NCI-H82 treated with DMSO at 0.1 percent for 48 hours (cell line): Measurements from ENCODE around the gene CD96.

ENCODE experiments used
- DNase-seq: peaks from one replicate; lab custom pipeline; 2025; ENCODE audit not compliant: unreplicated experiment; lab: John Stamatoyannopoulos, UW

Gene CD96

DNA sequence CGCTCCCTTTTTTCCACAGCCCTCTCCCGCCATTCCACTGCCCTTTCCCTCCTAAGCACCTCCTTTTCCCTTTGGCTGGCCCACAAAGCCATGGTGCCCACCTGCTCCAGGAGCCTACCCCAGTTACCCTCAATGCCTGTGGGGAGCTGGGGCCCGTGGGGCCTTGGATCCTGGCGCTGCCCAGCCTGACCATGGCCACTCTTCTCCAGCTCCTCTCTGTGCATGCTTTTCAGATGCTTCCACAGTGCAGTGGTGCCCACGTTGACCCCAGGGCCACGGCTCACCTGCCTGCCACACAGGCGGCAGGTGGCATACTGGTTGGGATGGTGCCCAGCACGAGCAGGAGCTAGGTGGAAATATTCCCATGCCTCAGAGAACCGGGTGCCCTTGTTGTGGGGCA is 51.7 kb downstream of the CD96 start:
- DNase-seq = no peak

GRCh38 chr3:111594205-111594604 is 52.2 kb downstream of the CD96 start:
- DNase-seq = no peak

DNA sequence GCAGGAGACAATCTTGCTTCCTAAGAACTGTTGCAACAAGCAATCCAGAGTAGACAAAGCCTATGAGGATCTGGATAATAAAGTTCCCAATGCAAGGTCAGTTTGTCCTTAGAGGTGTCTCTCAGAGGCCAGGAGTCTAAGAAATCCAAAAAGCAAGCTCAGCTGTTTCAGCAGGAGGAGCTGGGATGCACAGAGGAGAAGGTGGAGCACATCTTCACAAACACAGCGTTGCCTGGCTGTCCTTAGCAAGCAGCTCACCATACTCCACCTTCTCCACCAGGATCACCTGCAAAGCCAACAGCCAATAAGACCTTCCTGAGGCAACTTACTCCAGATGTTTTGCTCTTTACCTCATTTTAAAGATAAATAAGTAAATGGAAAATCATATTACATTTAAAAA is 52.8 kb downstream of the CD96 start:
- DNase-seq = no peak

GRCh38 chr3:111595232-111595631 is 53.2 kb downstream of the CD96 start, which contains the start of gene ZBED2:
Gene ZBED2 (minus strand): TSS chr3:111595346. CDS start chr3:111594201, 1,145 bp downstream.
- DNase-seq = no peak

- DNase-seq = no peak
Measured at GRCh38 chr3:111596328-111596727, 54.3 kb downstream of the CD96 start.

DNA sequence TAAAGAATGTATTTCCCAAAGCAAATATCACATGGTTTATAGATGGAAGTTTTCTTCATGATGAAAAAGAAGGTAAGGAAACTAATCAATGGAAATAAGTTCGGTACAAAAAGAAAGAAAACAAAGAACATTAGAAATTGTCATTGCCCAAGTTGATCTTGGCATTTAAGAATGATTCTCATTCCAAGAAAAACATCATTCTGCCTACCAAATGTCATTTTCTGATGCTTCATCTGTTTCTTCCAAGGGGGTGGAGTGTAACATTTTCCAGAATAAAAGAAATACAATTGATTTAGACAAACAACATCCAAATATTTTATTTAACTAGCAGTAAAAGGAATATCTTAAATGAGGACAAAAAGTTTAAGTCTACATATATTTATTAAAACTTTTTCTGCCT is 56.1 kb downstream of the CD96 start:
- DNase-seq = no peak

DNA sequence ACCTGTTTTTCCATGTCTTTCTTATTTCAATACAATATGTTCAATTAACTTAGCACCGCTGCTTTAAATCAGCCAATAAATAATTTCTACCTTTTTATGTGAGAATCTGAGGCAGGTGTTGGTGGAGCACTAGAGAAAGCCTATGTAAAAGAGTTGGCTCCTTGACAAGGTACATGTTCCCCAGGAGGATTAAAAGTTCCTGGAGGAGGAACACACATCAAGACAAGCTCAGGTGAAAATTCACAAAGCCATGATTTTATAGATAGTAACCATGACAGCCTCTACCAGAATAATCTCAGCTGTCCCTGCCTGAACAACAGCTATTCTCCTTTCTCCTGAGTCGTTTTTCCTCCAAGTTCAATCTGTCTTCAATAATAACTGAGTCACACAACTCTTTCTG is 56.6 kb downstream of the CD96 start:
- DNase-seq = no peak

DNA sequence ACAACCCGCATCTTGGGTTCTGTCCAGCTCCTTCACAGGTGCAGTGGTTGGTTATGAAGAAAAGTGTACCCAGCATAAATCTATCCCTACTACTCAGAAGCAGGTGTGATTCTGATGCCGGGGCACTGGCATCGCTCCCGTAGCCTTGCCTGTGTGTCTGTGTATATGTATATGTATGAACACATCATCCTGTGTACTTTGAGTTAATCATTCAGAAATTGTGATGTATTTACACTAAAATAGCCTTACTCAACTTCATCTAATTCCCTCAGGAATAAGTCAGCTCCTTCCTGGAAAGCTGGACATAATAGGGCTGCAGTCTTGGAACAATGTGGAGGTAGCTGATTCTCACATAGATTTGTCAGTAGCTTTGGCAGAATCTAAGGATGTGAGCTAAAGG is 59.8 kb downstream of the CD96 start:
- DNase-seq = no peak

DNA sequence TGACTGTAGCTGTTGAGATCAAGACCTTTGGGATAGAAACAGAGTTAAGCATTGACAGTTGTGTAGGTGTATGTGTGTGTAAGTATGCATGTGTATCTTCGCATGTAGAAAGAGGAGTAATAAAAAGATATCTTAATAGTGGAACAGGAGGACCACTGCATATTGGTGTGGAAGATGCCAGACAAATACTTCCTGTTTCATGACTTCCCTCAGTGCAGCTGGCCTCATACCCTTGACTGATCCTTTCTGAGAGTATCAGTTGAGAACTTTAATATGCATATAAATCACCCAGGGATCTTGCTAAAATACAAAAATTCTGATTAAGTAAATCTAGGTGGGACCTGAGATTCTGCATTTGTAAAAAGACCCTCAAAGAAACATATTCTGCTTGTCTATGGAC is 61.7 kb downstream of the CD96 start:
- no peak for DNase-seq

GRCh38 chr3:111604119-111604518 is 62.1 kb downstream of the CD96 start:
- no peak for DNase-seq

GRCh38 chr3:111605018-111605417 is 63.0 kb downstream of the CD96 start:
- DNase-seq = no peak

DNA sequence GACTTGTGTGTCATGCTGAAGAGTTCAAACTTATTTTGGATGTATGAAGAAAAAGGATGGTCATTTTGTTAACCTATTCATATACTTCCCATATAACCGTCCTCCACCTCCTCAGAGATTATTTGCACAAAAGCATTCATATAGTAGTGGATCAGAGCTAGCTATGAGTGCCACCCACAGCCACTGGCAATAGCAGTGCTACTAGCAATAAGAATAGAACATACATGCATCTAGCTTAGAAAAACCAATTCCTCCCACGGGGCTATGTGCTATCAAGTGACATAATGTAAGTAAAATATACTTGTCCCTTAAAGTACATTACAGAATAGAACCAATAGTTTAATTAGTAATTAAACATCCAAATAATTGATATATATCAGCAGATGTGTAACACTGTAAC is 63.5 kb downstream of the CD96 start:
- DNase-seq = no peak

- no peak for DNase-seq
Measured at GRCh38 chr3:111607240-111607920, 65.4 kb downstream of the CD96 start.

DNA sequence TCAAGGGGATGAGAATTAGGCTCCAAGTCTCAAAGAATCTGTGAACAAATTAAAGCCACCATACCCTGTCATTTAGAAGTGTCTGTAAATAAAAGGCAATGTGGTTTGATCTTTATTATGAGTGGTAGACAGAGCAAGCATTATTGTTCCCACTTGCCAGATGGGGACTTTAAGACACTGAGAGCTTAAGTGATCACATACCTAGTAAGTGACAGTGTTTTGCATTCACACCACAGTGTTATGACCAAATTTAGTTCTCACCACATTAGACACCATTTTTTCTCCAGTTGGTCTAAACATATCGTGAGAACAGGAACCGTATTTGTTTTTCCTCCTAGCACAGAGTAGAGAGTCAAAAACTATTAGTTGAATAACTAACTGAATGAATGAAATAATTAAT is 66.4 kb downstream of the CD96 start:
- no peak for DNase-seq

DNA sequence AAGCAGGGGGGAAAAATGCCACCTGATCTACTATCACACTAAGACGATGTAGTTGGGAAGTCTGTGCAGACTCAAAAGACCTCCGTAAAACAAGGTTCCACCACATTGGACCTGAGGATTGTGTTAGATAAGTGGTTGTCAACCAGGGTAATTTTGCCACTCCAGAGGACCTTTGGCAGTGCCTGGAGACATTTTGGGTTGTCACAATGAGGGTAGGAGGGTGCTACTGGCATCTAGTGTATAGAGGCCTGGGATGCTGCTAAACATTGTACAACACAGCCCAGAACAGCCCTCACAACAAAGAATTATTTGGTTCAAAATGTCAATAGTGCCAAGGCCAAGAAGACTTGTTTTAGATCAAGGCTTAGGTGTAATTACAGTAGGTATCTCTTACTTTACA is 67.7 kb downstream of the CD96 start:
- DNase-seq = no peak

DNA sequence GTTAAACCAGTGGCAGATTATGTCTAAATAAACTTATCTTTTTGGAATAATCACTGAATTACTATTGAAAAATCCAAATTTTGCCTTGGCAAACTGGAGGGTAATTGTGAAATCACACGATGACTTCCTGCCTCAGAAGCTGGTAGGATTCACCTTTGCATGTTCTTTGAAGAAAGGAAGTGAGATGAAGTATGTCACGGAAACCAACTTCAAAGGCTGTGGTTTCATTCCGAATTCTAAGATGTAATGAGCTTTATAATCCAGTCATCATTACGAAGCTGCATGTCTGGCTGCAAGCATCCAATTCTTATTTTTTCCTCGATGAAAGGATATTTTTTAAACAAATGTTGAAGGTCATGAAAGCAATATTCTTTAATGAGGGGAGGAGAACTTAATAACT is 68.2 kb downstream of the CD96 start:
- DNase-seq = no peak

DNA sequence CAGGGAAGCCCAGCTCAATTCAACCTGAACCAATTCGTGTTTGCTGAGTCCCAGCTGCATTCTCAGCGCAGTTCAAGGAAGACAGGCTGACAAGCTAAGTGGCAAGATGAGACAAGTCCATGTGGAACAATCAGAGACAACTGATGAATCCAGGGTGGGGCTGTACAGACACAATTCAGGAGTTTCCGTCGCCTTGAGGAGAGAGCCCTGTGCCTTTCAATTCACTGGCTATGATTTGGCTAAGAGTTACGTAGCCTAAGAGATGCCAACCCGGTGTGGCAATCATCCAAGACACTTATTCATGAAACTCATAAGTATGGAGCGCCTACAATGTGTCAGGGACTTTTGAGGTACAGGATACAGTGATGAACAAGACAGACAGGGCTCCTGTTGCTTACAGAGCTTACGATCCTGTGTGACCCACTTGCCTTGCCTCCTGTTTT is 68.6 kb downstream of the CD96 start:
- DNase-seq = no peak

DNA sequence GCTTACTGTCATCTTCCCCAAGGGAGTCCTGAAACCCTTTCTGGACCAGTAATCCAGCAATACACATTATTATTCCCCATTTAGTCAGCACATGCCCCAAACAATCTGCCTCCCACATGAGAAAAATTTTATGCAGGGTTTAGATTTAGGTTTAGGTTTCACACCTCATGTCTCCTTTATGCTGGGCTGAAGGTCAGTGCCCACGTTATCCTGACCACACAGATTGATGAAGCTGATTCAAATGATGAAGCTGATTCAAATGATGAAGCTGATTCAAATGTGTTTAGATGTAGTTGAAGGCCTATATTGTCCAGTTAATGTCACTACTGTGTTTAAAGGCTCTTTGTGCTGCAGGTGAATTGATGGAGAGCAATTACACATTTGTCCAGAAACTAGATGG is 71.3 kb downstream of the CD96 start:
- no peak for DNase-seq

DNA sequence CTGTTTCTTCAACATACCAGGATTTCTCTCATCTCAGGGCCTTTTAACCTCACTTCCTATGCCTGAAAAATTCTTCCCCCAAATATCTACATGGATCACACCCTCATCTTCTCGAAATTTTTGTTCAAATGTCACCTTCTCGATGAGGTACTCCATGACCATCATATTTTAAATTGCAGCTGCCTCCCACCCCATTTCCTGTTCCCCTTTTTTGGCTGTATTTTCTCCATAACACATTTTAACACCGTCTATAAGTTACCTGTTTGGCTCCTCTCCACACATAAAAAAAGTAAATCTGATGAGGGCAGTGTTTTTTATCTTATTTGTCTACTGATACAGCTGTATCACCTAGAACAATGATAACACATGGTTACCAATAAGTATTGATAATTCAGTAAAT is 73.9 kb downstream of the CD96 start:
- no peak for DNase-seq

- no peak for DNase-seq
Measured at GRCh38 chr3:111616417-111617105, 74.6 kb downstream of the CD96 start.

DNA sequence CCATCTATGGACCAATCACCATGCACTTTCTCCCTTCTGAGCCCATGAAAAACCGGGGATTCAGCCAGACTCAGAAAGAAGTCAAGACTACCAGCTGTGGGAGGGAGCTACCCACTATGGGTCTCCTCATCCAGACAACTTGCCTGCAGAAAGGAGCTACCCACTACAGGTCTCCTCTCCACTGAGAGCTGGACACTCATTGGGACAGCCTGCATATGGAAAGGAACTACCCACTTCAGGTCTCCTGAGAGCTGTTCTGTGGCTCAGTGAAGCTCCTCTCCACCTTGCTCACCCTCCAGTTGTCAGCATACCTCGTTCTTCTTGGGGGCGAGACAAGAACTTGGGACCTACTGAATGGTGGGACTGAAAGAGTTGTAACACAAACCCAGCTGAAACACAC is 75.4 kb downstream of the CD96 start:
- DNase-seq = no peak

- no peak for DNase-seq
Measured at GRCh38 chr3:111617912-111618601, 76.1 kb downstream of the CD96 start.
